NOMO-1 treated with DMSO at 0.1 percent for 48 hours (cell line): ENCODE measurements around the gene RBM19.

Experiments used
- DNase-seq: peaks from one replicate; lab custom pipeline; 2025; ENCODE audit not compliant: unreplicated experiment; lab: John Stamatoyannopoulos, UW

The RBM19 gene

DNA sequence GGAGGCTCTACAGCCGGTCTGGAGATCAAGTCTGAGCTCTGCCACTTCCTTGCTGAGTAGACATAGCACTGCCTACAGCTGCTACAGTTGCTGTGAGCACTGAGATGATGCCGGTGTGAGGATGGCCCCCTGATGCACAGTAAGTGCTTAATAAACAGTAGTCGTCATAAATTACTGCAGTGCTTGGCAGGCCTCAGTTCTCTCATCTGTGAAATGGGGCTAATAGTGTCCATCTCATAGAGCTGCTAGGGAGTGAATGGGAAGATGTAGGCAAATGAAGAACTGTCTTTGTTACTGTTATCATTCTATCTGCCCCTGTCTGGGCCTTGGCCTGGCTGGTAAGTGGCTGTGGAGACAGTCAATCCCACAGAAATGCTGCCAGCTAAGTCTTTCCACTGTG is 124.3 kb downstream of the RBM19 start:
- DNase-seq: no peak

DNA sequence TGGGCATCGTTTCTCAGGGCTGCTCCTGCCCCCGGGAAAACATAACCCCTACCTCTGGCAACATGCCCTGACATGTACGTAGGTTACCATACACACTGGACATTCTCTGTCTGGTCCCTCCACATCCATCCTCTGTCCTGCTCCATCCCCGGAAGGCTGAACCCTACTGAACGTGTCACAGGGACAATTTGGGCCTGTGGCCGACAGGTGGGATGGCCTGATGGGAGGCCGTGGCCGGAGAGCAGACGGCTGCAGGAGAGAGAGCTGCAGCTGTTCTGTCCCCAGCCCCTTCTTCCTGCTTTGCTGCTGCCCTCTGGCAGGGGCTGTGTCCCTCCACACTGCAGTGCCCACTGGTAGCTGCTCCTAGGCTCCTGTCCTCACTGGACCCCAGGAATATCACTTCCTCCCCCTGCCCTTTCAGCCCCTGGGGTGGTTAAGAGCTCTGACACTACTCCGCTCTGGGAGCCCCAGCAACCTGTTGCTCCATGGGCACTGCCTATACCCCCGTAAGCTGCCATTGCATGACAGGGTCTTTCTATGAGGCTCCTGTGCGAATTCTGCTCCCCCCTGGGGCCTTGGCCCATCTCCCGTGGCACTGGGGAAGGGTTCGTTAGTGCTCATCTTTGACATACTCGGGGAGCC is 125.6 kb downstream of the RBM19 start:
- no peak for DNase-seq

DNA sequence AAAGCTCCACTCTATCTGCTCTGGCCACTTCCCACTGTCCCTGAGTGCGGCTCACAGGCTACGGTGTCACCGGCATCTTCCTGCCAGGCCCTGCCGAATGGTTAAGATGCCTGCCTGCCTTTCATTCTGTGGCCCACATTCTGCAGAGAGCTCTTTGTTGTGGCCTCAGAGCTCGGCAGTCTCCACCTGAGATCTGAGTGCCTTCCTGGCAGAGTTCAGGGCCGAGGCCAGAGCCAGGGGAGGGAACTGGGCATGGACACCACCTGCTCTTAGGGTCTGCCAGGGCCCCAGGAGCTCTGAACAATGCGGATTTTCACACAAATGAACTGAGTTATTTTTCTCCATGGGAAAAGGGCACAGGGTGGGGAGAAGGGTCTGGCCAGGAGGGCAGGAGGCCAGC is 127.2 kb downstream of the RBM19 start:
- no peak for DNase-seq

DNA sequence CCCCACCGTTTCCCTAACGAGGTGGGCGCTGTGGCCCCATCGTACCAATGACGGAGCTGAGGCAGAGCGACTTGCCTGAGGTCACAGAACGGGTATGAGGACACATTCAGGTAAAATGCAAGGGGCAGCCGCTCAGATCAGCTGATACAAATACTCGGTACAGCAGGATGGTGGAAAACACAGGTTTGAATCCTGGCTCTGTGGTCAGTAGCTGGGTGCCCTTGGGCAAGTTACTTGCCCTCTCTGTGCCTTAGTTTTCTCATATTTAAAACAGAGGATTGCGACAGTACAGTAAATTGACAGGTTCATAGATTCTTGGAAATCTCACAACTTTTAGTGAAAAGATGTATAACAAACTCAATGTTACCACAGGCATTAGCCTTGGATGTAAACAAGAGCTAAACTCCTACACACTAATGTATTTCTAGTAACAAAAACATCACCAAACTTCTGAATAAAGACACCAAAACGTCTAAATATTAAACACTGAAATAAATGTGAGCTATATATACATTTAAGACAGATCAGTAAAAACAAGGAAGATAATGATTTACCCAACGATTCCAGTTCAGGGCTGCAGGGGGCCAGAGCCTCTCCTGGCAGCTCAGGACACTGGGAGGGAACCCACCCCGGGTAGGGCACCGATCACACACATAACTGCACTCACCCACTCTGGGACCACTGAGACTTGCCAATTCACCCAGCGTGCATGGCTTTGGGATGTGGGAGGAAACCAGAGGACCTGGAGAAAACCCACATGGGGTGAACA is 128.4 kb downstream of the RBM19 start:
- no peak for DNase-seq

DNA sequence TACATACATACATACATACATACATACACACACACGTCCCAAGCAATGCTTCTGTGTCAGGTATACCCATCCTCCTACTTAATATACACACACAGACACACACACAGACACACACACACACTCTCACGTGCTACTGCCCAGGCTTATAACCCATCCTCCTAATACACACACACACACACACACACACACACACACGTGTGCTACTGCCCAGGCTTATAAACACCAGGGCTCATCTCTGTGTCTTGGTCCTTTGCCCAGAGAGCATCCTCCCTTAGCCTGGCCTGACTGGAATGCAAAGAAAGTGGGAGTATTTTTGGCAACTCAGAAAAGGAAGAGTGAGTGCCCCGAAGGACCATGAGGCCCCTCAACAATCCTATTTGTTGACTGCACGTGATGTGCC is 129.0 kb downstream of the RBM19 start:
- no peak for DNase-seq

DNA sequence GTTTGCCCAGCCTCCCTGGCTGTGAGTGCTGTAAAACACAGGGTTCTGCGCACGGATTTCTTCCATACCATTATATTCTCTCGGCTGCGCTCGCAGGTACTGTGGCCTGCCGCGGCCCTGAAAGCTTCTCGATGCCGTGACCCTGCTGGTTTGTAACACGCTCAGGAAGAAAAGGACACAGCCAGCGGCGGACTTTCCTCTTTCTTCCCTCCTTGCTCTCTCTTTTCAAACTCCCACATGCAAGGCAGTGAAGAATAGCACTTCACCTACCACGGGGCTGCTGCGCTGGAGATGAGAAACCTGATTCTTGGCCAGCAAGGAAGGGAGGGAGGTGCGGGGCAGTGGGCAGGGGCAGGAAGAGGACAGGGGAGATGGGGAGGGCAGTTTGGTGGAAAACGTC is 130.2 kb downstream of the RBM19 start:
- DNase-seq: no peak

DNA sequence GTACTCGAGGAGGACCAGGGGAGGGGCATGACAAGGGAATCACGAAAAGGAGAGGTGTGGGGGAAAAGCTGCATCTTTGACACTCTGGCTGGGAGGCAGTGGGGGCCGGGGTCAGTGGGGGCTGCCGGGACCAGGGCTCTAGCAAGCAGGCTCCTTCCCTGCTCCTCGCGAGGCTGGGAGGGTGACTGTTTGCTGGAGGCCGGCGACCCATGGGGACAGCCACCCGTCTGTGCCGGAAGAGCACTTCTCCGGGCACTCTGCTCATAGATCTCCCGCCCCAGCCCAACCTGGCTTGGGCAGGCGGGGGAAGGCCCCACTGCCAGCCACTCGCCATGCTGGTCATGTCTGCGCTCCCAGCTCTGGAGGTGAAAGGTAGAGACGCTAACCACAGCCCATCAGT is 130.7 kb downstream of the RBM19 start:
- no peak for DNase-seq

DNA sequence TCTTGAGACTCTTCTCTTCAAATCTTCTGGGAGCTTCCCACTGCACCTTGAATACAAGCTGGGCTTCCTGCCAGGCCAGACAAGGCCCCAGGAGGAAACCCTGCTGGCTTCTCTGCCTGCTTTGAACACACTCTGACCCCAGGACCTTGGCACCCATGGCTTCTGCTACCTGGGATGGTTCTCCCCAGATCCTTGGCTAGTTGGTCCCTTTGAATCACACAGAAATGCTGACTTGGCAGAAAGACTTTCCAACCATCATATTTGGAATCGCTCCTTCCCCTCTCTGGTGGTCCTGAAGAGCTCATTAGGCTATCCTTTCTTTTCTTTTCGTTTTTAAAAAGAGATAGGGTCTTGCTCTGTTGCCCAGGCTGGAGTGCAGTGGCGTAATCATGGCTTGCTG is 132.7 kb downstream of the RBM19 start:
- no peak for DNase-seq

DNA sequence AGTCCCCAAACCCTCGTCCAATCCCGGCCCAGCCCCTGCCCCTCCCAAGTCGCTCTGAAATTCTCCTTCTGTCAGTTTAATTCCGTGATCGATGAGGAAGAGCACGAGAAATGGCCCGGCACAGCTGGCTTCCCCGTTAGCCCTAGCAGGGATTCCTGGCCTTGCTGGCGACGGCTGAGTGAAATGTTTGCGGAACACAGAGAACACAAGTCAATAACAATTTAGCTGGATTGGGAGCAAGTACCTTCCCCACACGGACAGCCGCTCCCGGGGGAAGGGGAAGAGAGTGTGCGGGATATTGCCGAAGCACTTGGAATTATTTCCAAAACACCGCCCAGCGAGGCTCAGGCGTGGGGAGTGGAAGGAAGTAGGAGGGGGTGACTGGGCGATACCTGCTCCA is 134.6 kb downstream of the RBM19 start:
- DNase-seq: no peak

DNA sequence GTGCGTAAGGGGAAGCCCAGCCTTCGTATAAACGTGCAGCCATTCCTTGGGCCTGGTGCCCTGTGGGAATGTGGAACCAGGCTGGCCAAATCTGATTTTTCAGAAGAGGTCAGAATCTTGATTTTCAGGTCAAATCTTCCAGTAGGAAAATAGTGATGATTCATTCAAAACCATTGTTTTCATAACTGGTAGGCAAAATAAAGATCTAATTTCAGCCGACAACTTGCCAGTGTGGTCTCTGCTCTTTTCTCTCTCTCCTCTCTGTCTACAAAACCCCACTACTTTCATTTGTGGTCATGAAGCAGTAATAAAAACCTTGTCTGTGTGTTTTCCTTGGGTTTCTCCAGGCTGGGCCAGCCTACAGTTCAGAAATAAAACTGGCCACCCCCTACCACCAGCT is 135.1 kb downstream of the RBM19 start:
- no peak for DNase-seq

DNA sequence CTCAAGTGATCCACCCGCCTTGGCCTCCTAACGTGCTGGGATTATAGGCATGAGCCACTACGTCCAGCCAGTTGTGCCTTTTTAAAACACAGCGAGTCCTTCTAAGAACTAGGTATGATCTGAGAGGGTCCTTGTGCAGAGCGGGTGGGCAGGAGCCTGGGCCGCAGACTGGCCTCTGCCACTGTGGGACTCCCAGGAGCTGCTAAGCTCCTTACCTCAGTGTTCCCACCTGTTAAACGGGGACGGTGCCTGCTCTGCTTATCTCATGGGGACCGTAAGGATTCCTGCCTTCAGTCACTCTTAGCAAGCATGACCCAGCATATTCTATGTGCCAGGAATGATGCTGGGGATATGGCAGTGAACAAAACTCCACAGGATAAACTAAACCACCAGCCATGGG is 136.9 kb downstream of the RBM19 start:
- no peak for DNase-seq

DNA sequence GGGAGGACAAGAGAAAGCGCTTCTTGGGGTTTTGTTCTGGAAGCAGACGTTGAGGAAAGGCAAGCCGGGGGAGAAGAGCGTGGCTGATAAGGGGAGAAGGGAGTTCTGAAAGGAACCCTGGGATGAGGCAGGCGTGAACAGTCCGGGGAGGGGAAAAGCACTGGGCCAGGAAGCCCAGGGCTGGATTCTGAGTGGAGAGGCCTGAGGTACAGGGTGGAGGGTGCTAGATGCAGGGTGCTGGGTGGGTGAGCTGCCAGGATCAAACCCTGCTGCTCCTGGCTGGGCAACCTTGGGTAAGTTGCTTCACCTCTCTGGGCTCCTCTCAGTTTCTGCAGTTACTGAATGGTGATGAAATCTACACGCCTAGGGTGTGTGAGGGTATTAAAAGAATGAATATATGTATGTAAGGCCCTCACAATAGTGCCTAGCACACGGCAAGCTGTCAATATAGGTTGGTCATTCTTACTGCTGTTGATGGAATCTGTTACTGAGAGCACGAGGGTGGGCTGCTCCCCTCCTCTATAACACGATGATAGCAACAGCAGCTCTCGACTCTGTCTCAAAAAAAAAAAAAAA is 138.5 kb downstream of the RBM19 start:
- DNase-seq: no peak

DNA sequence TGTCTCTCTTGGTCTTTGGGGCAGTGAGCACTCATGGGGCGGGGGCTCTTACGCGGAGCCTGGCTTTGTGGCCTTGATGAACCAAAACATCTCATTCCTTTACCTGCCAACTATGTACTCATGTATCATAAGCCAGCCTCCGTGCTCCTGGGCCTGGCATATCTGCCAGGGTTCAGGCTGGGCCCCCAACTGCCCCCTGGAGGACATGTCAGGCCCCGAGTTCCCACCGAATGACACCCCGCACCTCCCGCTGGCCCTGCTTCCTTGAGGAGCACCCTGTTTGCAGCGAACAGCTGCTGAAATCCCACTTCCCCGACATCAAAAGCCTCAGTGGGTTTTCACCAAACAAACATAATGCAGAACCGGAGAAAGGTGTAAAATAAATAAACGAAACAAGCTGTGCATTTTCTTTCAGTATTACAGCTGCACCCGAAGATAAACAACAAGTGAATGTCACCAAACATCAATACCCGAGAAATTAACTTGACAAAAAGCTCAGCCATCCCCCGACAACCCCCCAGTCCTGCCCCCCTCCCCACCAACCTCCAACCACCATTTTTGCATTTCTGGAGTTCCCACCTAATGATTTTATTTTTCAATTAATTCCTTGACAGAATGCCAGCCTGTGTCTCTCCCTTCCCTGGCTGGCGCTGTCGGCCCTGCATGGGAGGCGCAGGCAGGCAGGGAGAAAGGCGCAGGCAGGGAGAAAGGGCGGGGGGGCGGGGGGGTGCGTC is 139.2 kb downstream of the RBM19 start:
- DNase-seq: no peak

DNA sequence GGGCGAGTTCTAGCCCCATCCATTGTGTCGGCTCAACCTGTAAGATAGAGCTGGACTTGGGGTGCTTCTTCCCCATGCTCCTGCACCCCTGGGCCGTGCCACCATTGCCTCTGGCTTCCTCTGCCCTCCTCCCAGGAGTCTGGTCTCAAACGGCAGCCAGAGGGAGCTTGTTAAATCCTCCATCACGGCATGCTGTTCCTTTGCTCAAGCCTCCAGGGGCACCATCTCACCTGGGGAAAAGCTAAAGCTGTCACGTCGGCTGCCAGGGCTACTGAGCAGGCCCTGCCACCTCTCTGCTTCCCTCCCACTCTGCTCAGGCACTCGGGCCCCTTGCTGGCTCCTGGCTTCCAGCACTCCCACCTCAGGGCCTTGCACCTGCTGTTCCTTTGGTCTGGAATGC is 140.4 kb downstream of the RBM19 start:
- no peak for DNase-seq

DNA sequence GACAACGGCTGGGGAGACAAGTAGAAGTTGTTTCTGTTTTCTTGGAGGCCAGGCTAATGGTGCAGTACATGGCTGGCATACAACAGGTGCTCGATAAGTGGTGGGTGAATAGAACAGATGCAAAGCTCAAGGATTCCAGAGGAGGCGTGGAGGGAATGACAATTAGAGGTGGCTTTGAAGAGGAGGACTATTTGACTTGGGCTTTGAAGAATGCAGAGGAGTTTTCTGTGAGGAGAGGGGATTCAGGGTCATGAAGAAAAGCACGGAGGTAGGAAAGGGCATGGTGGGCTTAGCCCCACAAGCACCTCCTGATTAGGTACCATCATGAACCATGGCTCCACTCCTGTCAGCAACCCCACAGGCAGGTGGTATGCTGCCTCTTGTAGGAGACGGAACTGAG is 142.3 kb downstream of the RBM19 start:
- no peak for DNase-seq

DNA sequence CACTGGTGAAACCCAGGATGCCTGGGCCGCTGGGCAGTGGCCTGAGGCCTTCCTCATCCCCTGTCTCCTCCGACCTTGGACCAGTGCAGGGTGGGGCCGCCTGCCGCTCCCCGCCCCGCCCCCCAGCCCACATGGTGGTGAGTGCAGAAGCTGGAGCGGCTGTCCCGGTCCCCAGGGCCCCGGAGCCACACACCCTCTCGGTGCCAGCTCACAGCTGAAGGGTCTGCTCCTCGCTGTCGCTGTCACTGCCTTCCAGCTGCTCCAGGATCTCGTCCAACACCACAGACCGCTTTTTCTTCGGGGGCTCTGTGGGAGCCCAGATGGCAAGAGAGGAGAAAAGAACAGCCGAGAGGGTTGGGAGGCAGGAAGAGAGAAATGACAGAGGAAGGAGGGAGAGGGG is 143.1 kb downstream of the RBM19 start:
- DNase-seq: no peak

DNA sequence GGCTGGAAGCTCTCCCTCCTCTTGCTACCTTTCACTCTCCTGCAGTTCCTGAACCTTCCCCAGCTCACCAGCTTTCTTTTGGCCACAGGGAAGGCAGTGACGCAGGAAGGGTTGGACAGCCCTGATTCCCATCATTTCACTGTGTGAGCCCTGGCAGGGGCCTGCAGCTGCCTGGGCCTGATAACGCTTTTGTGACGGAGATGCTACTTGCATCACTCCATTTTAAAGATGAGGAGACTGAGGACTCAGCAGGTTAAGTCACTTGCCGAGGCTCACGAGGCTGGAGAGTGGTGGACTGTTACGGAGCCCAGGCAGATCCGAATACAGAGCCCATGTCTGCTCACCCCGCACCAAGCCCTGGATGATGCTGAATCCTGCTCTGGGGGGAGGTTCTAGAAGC is 145.3 kb downstream of the RBM19 start:
- no peak for DNase-seq

DNA sequence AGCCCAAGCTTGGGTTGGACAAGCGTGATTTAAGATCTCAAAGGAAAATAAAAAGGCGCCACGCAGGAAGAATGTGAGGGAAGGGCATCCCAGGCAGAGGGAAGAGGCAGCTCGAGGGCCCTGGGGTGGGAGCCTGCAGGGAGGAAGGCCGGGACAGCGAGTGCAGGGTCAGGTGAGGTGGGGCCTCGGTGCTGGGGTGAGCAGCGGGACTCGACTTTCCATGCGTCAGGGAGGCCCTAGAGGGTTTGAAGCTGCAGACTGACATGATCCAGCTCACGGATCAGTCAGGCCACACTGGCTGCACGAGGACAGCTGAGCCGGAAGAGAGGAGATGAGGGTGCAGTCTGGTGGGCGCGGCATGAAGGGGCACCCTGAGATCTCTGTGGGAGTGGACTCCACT is 145.8 kb downstream of the RBM19 start:
- DNase-seq: no peak

DNA sequence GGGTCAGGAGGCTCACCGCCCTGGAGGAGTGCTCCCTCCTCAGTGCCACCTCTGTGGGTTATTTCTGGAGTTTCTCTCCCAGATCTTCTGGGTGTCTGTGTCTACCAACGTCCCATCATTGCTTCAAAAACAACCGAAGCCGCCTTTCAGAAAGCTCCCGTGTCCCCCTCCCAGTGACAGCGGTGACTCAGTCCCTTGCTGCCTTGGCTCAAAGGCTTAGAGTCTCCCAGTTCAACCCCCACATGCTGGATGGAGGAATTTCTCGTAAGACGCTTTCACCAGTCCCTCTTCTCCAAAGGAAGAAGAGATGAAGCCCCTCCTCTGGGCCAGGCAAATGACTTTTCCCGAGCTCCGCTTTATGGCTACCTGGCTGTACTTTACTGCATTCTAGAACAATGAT is 146.6 kb downstream of the RBM19 start:
- DNase-seq: no peak

DNA sequence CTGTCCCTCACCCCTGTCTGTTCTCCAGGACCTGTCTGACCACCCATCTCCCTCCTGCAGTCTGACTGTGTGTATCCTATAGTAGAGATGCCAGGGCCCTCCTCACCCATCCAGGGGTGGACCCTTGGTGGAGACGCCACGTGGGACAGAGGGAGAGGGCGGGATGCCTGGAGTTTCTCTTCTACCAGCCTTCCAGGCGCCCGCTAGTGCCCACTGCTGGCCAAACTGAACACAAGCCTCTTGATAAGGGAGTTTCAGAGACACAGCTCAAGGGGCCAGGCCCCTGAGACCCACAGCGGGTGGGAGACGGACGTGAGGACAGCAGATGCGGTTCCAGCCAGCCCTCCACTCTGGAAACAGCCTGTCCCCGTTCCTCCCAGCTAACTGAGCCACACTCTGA is 147.3 kb downstream of the RBM19 start:
- no peak for DNase-seq

DNA sequence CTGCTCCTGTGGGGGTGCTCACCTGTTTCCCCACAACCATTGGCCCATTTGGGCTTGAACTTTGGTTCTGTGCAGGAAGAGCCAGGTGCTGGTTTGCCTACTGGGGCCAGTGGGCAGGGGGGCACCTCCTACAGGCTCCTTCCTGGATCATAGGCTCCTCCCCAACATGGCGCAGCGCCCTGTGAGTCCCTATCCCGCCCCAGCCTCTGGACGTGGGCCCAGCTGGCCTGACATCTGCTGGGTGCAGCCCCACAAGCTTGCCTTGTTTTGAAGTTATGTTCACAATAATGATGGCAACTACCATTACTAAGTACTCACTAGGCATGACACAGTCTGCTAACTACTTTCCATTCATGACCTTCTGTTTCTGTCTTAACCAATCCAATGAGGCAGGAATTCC is 147.8 kb downstream of the RBM19 start:
- DNase-seq: no peak

DNA sequence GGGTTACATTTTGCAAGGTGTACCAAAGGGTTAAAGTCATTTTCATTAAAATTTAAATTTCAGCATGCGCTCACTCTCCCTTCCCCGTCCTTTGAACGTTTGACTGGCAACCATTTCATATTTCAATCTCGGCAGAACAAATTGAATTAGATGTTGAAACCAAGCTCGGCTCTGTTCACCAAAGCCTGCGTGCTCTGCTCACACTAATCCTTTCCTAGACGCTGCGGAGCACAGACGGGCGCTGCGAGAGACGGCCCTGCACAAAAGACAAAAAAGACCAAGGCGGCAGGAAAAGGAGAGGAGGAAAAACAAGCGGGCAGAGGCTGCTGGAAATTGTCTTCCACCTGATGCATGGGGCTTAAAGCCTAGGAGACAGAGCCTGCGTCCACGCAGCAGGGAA is 149.3 kb downstream of the RBM19 start:
- DNase-seq: no peak
